Astrocyte (in vitro differentiated cells and primary cell): ENCODE results near the gene SHLD2. TPM values are rescaled to one million over a fixed set of nuclear protein-coding genes. Genes with fewer than 3 reads are reported as not detected.
A peak's percentile ranks its signal among the peaks of the same experiment; 100 is the strongest.
"Not testable (repeated sequence)": the region's sequence is repeated elsewhere in the genome, so short reads cannot be mapped to it uniquely, and the experiment has no call there.

ENCODE experiments used
- DNase-seq: peaks from one replicate; pipeline ENCODE4 v3.0.0-alpha.2; 2010; ENCODE audit warnings: low read depth
- FAIRE-seq: peaks from 2 replicates; lab custom pipeline; 2011; peaks lifted over from hg19 to GRCh38; lab: Jason Lieb, UNC
- H2AFZ ChIP-seq: 2 replicates; pipeline ENCODE4 v1.6.0; 2012; ENCODE audit warnings: low read depth, low read length, inconsistent platforms
- H3K27ac ChIP-seq: 2 replicates; pipeline ENCODE4 v1.5.1; 2011; ENCODE audit warnings: low read depth, low read length, inconsistent platforms
- H3K27me3 ChIP-seq: 2 replicates; pipeline ENCODE4 v1.6.0; 2011; ENCODE audit warnings: low read length, inconsistent platforms; ENCODE audit not compliant: insufficient read depth
- H3K36me3 ChIP-seq: 2 replicates; pipeline ENCODE4 v1.5.1; 2011; ENCODE audit warnings: low read length, inconsistent platforms; ENCODE audit not compliant: insufficient read depth
- H3K4me1 ChIP-seq: 2 replicates; pipeline ENCODE4 v1.5.1; 2011; ENCODE audit warnings: low read length, inconsistent platforms; ENCODE audit not compliant: insufficient read depth
- H3K4me2 ChIP-seq: 2 replicates; pipeline ENCODE4 v1.6.0; 2012; ENCODE audit warnings: low read length, inconsistent platforms
- H3K4me3 ChIP-seq: 2 replicates; pipeline ENCODE4 v1.5.1; 2011; ENCODE audit warnings: low read depth, mild to moderate bottlenecking, low read length, inconsistent platforms; ENCODE audit not compliant: insufficient read depth
- H3K79me2 ChIP-seq: 2 replicates; pipeline ENCODE4 v1.6.0; 2012; ENCODE audit warnings: mild to moderate bottlenecking, low read length, inconsistent platforms; ENCODE audit not compliant: insufficient read depth
- H3K9ac ChIP-seq: 2 replicates; pipeline ENCODE4 v1.6.0; 2012; ENCODE audit warnings: mild to moderate bottlenecking, low read length, inconsistent platforms
- H3K9me3 ChIP-seq: 2 replicates; pipeline ENCODE4 v1.5.1; 2012; ENCODE audit warnings: low read depth, mild to moderate bottlenecking, low read length, inconsistent platforms; ENCODE audit not compliant: insufficient read depth
- H4K20me1 ChIP-seq: 2 replicates; pipeline ENCODE4 v1.6.0; 2012; ENCODE audit warnings: low read length, inconsistent platforms; ENCODE audit not compliant: insufficient read depth
- H3K27ac Mint-ChIP-seq: one replicate; pipeline ENCODE4 v1.8.0; 2021; ENCODE audit warnings: mild to moderate bottlenecking, mixed read lengths; ENCODE audit not compliant: unreplicated experiment
- H3K27me3 Mint-ChIP-seq: one replicate; pipeline ENCODE4 v1.8.0; 2021; ENCODE audit warnings: low read depth, mixed read lengths; ENCODE audit not compliant: unreplicated experiment
- H3K36me3 Mint-ChIP-seq: one replicate; pipeline ENCODE4 v1.8.0; 2021; ENCODE audit warnings: low read depth, mixed read lengths; ENCODE audit not compliant: unreplicated experiment
- H3K4me1 Mint-ChIP-seq: one replicate; pipeline ENCODE4 v1.8.0; 2021; ENCODE audit warnings: low read depth, mixed read lengths; ENCODE audit not compliant: unreplicated experiment
- H3K4me3 Mint-ChIP-seq: one replicate; pipeline ENCODE4 v1.8.0; 2021; ENCODE audit warnings: mild to moderate bottlenecking, moderate library complexity, mixed read lengths; ENCODE audit not compliant: unreplicated experiment
- H3K9me3 Mint-ChIP-seq: one replicate; pipeline ENCODE4 v1.8.0; 2021; ENCODE audit warnings: mild to moderate bottlenecking, mixed read lengths; ENCODE audit not compliant: unreplicated experiment
- total RNA-seq: library from RNA; stranded (reverse); gene quantifications from 2 replicates; pipeline ENCODE4 v1.2.1, GENCODE V29; 2021

SHLD2 gene
- total RNA-seq, 1 donor from 2014 or later: 23.2 TPM

DNA sequence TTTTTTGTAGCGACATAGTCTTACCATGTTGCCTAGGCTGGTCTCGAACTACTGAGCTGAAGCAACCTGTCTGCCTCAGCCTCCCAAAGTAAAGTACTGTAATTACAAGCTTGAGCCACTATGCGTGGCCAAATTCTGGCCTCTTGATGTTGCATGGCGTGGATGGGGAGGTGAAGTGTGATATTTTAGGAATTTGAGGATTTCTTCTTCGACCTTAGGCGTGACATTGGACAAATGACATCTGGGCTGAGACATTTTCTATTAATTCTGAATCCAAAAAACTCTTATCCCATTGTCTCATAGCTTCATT, 48.1 kb downstream of the SHLD2 start:
- not testable (repeated sequence) for H3K79me2 ChIP-seq, FAIRE-seq, H3K9ac ChIP-seq, H3K27me3 ChIP-seq, H3K4me1 Mint-ChIP-seq, H3K9me3 Mint-ChIP-seq, H3K4me3 ChIP-seq, H3K27me3 Mint-ChIP-seq, H3K4me2 ChIP-seq, H4K20me1 ChIP-seq, DNase-seq, H3K27ac Mint-ChIP-seq, H3K4me1 ChIP-seq, H3K36me3 Mint-ChIP-seq, H3K4me3 Mint-ChIP-seq, H3K36me3 ChIP-seq, H2AFZ ChIP-seq, H3K27ac ChIP-seq, H3K9me3 ChIP-seq

DNA sequence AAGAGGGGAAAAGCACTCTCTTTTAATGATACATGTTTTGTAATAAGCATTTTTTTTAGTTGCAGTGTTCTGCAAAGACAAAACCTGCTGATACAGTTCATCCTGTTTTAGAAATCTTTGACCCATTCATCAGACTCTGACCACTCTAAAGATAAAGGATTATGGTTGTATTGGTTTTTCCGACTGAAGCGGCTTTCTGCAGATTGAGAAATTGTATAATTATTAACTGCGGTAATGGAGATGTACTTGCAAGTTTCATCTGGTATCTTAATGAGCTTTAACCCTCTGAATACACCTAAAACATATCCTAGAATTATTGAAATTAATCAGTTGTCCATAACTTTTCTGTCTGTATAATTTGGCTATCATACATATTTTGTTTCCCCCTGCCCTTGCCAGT, 50.6 kb downstream of the SHLD2 start:
- H3K27ac Mint-ChIP-seq, H3K9me3 ChIP-seq, H3K27ac ChIP-seq, H3K27me3 ChIP-seq, H3K9ac ChIP-seq, H3K79me2 ChIP-seq, H3K4me1 ChIP-seq, H3K27me3 Mint-ChIP-seq, H2AFZ ChIP-seq, DNase-seq, H3K4me1 Mint-ChIP-seq, H3K9me3 Mint-ChIP-seq, H4K20me1 ChIP-seq, H3K4me3 ChIP-seq, FAIRE-seq, H3K36me3 ChIP-seq, H3K4me2 ChIP-seq, H3K4me3 Mint-ChIP-seq, H3K36me3 Mint-ChIP-seq: not testable (repeated sequence)

DNA sequence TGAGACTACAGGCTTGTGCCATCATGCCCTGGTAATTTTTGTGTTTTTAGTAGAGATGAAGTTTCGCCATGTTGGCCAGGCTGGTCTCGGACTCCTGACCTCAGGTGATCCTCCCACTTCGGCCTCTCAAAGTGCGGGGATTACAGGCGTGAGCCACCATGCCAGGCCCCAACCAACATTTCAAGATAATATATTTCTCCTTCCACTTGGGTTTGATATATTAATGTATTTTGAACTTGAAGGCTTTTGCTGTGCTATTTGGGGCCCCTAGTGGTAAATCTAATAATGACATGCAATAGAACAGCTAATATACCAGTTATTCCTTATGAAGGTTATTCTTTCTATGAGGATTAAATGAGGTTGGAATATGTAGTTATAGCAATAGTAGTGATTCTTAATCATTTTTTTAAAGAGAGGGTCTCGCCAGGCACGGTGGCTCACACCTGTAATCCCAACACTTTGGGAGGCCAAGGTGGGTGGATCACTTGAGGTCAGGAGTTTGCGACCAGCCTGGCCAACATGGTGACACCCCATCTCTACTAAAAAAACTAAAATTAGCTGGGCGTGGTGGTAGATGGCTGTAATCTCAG, 54.1 kb downstream of the SHLD2 start:
- H3K36me3 ChIP-seq, H3K36me3 Mint-ChIP-seq, H3K9ac ChIP-seq, H3K4me3 ChIP-seq, H3K4me3 Mint-ChIP-seq, H3K27ac ChIP-seq, DNase-seq, H3K27me3 Mint-ChIP-seq, H3K4me1 Mint-ChIP-seq, H3K27me3 ChIP-seq, H3K4me1 ChIP-seq, H2AFZ ChIP-seq, H3K9me3 Mint-ChIP-seq, H4K20me1 ChIP-seq, FAIRE-seq, H3K9me3 ChIP-seq, H3K79me2 ChIP-seq, H3K4me2 ChIP-seq, H3K27ac Mint-ChIP-seq: not testable (repeated sequence)

DNA sequence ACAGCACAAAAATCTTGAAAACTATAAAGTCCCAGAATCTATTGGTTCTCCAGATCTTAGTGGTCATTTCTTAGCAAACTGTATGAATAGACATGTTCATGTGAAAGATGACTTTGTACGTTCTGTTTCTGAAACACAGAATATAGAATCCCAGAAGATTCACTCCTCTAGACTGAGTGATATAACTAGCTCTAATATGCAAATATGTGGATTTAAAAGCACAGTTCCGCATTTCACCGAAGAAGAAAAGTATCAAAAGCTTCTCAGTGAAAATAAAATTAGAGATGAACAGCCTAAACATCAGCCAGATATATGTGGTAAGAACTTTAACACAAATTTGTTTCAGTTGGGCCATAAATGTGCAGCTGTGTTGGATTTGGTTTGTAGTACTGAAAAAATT, 56.5 kb downstream of the SHLD2 start:
- H3K27me3 ChIP-seq, H3K4me3 ChIP-seq, H3K27me3 Mint-ChIP-seq, H3K36me3 ChIP-seq, DNase-seq, H3K9me3 Mint-ChIP-seq, H4K20me1 ChIP-seq, H3K27ac Mint-ChIP-seq, H3K9ac ChIP-seq, H3K4me2 ChIP-seq, H2AFZ ChIP-seq, H3K4me1 ChIP-seq, H3K27ac ChIP-seq, H3K9me3 ChIP-seq, H3K4me3 Mint-ChIP-seq, H3K4me1 Mint-ChIP-seq, H3K79me2 ChIP-seq, H3K36me3 Mint-ChIP-seq, FAIRE-seq: not testable (repeated sequence)

DNA sequence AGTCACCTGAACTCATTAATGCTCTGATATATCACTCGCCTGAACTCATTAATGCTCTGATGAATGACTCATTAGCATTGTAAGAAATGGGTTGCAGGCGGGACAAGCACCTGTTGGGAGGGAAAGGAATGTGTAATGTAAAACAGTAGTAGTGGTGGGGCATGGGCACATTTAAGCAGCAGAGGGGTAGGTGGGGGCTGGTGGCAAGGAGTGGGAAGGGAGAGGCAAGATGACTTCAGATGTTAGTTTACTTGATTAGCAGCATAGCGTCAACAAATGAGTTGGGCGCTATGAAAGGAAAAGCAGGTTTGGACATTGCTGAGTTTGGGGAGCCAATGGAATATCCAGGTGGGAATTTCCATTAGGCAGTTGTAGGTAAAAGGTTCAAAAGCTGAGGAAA, 61.8 kb downstream of the SHLD2 start:
- FAIRE-seq, H3K9ac ChIP-seq: not testable (repeated sequence)

DNA sequence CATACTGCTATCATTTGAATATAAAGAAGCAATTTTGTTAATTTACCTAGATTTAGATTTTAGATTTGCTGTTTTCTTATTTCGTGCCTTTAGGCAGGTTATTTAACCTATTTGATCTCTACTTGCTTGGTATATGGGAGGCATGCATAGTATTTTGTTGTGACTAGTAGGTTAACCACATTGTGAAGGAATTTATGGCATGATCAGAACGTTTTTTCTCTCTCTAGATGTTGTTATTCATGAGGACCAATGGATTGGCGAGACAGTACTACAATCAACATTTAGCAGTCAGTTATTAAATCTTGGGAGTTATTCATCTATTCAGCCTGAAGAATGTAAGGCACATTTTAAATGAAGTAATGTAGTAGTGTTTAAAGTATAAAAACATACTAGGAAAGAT, 62.8 kb downstream of the SHLD2 start:
- not testable (repeated sequence) for H4K20me1 ChIP-seq, H3K4me2 ChIP-seq, H3K9me3 ChIP-seq, H3K4me3 ChIP-seq, H3K36me3 Mint-ChIP-seq, H3K79me2 ChIP-seq, H3K9ac ChIP-seq, H3K4me1 Mint-ChIP-seq, H3K36me3 ChIP-seq, H3K27me3 Mint-ChIP-seq, H3K4me3 Mint-ChIP-seq, H3K27me3 ChIP-seq, H2AFZ ChIP-seq, H3K27ac ChIP-seq, H3K9me3 Mint-ChIP-seq, FAIRE-seq, H3K4me1 ChIP-seq
- DNase-seq: peak; percentile 72
- H3K27ac Mint-ChIP-seq: peak overlapping the region; percentile 30

More for the DNA sequence above, 61.8 kb downstream of the SHLD2 start:
- not testable (repeated sequence) for H3K4me3 ChIP-seq, H3K4me1 Mint-ChIP-seq, H3K36me3 ChIP-seq, H3K27ac ChIP-seq, H2AFZ ChIP-seq, H3K79me2 ChIP-seq, H3K9me3 Mint-ChIP-seq, H4K20me1 ChIP-seq, H3K4me2 ChIP-seq, H3K27ac Mint-ChIP-seq, H3K9me3 ChIP-seq, H3K36me3 Mint-ChIP-seq, DNase-seq, H3K27me3 ChIP-seq, H3K27me3 Mint-ChIP-seq, H3K4me1 ChIP-seq, H3K4me3 Mint-ChIP-seq
